ENCODE measurements around the gene DOK1.
A peak's percentile ranks its signal among the peaks of the same experiment; 100 is the strongest.

DOK1 gene

DNA sequence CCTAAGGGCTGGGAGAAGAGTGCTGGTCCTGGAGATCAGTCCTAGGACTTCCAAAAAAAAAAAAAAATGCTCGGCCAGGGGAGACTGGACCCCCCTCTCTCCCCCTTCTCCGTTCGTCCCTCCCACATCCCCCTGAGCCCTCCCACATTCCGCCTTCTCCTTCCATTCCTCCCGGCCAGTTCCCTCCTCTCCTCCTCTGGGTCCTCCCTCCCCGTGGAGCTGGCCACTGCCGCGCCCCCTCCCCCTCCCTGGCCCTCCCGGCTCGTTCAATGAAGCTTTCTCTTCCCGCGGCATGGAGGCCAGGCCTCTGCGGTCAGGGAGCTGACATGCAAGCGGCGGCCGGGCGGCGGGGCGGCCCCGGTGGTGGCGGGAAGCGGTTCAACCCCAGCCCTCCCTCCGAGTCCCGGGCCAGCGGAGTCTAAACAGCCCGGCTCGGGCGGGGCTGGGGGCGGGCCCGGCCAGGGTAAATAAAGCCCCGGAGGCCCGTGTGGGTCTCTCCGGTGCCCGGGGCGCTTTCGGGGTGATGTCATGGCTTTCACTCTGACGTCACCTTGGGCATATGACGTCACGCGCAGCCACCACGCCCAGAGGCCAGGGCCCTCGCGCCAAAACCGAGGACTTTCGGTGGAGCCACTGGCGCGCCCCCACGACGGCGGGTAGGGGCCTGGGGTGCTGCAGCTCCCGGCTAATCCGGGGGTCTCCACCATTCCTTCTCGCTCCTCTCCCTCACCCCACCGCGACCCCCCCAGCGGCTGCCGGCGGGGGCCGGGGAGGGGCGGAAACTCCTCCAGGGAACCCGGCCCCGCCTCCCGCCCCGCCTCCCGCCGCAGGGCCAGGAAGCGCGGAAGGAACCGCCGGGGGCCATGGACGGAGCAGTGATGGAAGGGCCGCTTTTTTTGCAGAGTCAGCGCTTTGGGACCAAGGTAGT lies at the start of gene DOK1, which contains the start of gene LOXL3:
DOK1 (plus strand) TSS at position 829 of the 928 bp plus-strand sequence; CDS start at position 864, 35 bp downstream.
LOXL3 (minus strand) TSS at position 51 of the 928 bp plus-strand sequence. CDS start 1,308 bp downstream, outside the sequence.
- no peak for DNase-seq

DNA sequence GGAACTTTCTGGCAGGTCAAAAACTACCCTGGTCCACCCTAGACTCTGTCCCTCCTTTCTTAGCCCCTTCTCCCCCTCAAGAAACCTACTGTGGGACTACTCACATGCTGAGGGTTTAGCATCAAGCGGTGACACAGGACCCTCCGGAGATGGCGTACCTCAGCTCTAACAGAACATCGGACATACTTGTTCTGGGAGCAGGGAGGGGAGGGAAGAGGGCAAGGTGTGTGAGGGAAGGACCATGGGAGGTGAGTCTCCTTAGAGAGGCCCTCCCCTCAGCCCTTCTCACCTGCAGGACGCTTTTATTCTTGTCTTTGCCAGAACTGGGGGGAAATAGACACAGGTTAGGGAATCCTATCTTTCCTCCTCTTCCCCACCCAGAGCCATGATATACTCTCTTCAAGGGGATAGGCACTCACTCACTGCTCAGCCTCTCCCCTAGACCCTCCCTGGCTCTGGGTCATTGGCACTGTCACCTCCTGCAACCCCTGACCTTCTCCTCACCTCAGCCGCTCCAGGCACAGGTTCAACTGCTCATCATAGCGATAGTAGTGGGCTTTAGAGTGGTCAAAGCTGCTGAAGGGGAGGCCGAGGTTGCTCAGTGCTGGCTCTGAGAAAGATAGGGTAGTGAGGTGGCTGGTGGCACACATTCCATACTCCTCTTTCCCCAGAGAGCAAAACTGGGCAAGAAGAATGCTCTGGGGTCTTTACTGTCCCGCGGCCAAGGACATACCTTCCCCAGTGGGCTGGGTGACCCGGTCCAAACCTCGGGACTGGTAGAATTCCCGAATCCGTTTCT lies 48.9 kb upstream of the DOK1 start:
- no peak for DNase-seq

DNA sequence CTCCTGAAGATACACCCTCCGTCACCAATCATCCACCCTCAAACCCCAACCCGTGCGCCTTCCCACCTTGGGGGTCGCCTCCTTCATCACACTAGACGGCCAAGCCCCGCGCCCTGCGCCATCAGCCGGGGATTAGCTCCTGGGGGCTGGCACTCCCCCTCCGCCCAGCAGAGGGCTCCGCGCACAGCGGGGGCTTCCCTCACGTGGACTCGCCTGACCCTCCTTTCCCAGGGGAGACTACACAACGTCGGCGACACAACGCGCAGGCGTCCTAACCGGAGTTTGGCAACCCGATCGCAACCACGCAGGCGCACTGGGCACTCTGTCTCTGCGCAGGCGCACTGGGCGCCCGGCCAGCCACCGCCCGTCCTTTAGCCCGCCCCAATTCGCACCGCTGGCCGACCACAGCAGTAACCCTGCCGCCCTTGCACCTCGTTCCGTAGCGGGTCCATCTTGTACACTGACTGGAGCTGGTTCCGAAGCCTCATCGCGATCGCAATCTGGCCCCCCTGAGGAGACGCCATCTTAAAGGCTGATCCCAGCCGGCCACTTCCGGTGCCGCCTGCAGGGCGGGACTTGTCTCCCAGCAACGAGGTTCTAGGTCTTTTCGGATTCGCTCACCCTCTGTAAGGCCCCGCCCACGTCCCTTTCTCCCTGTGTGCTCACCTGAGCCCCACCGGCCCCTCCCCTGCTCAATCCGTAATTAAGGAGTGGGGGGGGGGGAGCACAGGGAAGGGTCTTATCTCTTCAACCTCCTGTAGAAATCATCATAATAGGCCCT lies 47.2 kb upstream of the DOK1 start, which contains the start of gene PCGF1:
PCGF1 (minus strand) TSS at position 551 of the 781 bp plus-strand sequence; CDS start at position 524, 27 bp downstream.
- DNase-seq: peak; percentile 93

DNA sequence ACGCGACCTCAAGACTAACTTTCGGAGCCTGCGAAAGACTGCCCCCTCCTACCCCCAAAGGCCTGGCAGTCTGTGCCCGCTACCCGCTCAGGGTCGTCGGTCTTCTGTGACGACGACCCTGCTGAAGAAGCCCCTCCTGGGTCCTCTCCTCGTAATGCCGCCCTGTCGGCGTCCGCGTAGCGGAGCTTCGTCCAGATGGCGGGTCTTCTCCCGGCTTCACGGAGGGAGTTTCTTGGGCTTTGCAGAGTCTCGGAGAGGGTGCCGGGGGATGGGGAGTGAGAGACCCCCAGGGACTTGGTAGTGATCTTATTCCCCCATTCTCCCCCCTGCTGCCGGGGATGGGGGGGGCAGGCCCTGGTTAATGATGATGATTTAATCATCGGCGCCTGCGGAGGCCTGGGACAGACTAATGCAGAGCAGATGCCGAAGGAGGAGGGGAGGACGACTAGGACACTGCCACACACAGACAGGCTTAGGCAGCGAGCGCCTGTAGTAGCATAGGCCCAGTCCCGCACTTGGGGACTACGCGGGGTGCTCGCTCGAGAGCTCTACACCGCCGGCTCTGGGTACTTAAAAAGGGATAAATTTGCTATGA lies 46.5 kb upstream of the DOK1 start:
- no peak for DNase-seq

DNA sequence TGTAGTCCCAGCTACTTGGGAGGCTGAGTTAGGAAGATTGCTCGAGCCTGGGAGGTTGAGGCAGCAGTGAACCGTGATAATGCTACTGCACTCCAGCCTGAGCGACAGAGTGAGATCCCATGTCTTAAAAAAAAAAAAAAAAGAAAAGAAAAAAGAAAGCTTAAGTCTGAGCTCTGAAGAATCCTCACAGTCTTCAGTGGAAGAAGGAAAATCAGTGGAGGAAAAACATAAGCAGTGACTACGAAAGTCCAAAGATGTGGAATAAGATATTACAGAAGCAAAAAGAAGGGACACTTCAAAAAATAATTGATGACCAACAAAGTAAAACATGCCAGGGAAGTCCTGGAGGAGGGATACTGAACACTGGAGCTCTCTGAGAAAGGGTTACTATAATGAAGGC lies 44.2 kb upstream of the DOK1 start:
- no peak for DNase-seq

DNA sequence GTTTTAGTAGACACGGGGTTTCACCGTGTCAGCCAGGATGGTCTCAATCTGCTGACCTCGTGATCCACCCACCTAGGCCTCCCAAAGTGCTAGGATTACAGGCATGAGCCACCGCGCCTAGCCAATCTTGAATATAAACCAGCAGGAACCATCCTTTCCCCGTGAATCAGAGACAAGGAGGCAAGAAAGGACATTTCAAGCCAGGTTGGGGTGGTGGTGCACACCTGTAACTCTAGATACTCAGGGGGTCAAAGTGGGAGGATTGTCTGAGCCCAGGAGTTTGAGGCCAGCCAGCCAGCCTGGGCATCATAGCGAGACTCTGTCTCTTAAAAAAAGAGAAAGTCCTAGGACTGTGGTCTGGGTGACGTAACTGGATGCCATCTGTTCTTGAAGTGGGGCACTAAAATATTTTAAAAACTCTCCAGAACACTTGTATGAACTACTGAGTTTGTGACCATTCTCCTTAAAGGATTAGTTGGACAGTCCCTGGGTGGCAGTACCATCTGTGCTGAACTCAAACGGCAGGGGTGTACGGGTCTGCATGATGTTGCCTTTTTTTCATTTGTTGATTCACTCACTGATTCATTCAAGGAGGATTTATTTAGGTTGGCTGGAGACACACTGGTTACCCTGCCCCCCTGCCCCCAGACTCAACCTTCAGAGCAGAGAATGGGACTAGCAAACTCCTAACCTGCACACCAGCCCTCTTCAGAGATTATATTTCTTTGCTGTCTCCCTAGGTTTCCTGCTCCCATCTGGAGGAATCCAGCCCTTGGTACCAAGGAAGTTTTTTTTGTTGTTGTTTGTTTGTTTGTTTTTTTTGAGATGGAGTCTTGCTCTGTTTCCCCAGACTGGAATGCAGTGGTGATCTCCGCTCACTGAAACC lies 43.2 kb upstream of the DOK1 start:
- DNase-seq: no peak

DNA sequence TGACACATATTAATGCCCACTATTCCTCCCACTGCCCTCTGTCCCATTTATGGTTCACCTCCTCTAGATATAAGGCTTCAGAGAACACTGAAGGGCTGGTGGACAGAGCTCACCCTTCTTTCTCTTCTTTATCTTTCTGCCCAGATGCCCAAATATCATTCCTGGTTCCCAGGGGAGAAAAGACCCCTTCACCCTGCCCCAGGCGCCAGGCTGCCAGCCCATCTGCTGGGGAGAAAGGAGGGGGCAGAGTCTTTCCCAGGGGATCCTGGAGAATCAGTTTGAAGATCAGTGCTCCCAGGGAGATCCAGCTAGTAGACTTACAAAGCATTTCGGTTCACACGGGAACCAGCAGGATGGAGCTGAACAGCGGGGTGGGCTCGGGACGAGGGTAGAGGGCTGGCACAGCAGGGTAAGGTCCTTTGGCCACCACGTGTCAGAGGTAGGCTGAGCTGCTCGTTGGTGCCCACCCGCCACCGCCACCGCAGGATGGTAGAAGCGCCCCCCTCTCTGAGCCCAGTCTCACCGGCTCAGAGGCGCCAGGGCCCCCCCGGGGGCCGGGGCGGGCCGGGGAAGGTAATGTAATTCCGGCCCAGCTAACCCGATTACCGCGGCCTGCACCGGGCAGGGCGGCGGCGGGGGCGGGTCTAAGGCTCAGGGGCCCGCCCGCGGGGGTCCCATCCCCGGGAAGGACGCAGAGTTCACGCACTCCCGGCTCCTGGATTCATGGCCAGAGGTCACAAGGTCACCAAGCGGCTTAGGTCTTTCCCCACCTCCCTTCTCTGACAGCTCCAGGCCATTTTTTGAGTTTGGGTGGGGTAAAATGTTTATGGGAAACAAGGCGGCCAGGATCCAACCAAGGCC lies 41.5 kb upstream of the DOK1 start:
- DNase-seq: no peak

DNA sequence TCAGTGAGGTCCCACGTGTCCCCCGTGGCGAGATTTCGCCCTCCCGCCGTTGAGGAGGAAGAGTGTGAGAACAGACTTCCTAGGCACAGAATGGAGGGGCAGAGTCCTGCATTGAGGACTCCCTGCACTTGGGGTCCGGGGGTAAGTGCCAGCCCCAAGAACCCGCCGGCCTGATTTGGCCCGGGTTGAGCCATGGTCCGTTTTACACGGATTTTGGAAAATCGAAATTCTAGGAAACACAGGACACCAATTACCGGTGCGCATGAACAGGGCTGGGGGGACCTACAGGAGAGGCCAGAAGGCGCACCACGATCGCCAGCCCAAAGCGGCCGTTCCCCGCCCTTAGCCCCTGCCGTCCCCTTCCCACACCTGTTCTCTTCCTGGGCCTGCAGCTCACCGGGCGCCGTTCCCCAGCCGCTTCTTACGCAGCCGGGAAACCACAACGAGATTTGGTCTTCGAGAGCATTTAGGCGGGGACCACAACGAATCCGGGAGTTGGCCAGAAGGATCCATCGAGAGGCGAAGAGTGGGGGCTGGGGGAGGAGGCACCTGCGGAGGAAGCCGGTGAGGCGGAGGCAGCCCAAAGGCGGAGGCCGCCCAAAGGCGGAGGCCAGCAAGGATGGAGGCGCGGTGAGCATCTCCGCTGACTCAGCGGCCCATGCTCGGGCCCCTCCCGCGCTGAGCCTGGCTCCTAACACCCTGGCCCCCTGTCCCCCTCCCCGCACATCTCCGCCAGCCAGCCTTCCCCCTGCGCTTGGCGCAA lies 40.7 kb upstream of the DOK1 start:
- DNase-seq: no peak

DNA sequence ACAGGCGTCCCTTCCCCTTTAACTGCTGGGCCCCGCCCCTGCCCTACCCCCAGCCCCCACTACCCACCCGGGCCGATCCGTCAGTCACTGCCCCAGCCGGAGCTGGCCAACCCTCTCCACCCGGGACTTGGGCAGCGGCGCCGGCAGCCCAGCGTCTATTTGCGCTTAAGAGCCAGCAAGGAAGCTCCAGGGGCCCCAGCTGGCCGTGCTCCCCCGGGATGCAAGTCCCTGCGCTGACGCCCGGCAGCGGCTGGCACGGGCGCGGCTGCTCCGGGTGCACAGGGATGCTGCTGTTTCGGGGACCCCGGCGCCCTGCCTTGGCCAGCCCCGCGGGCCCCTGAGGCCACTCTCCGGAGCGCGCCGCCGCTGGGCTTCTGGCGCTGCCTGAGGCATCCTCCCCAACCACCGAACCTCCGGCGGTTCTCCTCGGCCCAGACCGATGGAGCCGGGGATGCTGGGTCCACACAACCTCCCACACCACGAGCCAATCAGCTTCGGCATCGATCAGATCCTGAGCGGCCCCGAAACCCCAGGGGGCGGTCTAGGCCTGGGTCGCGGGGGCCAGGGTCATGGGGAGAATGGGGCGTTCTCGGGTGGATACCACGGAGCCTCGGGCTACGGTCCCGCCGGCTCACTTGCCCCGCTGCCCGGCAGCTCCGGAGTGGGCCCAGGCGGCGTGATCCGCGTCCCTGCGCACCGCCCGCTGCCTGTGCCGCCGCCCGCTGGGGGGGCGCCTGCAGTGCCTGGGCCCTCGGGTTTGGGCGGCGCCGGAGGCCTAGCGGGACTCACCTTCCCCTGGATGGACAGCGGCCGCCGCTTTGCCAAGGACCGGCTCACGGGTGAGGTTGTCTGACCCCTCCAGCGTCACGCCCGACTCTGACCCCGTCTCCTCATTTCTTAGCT lies 39.9 kb upstream of the DOK1 start, which contains the start of gene TLX2:
TLX2 (plus strand) TSS at position 83 of the 903 bp plus-strand sequence; CDS start at position 440, 357 bp downstream.
- no peak for DNase-seq

DNA sequence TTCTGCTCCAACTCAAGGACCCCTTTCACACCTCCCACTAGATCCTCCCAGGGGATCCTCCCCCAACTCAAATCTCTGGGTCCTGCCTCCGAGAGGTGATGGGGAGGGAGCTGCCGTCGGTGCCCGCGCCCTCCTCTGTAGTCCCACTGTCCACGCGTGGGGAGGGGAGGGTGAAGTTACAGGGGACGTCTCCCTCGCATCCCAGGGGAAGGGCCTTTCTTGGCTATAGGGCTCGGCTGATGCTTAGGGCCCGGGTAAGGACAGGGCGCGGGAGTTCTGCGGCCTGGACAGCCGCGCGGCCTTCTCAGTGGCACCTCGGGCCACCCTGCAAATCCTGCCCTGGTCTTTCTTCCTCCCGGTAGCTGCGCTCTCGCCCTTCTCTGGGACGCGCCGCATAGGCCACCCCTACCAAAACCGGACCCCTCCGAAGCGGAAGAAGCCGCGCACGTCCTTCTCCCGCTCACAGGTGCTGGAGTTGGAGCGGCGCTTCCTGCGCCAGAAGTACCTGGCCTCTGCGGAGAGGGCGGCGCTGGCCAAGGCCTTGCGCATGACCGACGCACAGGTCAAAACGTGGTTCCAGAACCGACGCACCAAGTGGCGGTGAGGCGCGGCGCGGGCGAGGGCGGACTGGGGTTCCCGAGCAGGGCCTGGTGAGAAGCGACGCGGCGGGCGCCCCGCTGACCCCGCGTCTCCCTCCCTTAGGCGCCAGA lies 39.1 kb upstream of the DOK1 start:
- DNase-seq: no peak

DNA sequence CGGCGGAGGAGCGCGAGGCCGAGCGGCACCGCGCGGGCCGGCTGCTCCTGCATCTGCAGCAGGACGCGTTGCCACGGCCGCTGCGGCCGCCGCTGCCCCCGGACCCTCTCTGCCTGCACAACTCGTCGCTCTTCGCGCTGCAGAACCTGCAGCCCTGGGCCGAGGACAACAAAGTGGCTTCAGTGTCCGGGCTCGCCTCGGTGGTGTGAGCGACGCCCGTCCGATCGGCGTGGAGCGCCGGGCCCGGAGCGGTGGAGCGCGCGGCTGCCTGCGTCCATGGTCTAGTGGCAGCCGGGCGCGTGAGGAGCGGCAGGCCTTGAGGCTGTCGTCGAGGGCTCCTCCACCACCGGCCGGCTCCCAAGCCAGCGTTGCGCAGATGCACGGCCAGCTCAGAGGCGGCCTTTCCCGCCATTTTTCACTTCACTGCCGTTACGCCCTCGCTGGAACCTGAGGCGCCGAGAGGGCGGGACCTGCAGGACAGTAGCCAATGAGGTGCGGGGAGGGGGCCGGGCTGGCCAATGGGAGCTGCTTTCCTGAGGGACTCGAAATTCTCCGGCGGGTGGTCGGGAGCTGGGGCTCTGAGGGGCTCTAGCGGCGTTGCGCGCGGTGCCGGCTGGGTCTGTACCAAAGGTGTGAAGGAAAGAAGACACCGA lies 38.4 kb upstream of the DOK1 start:
- DNase-seq: no peak

DNA sequence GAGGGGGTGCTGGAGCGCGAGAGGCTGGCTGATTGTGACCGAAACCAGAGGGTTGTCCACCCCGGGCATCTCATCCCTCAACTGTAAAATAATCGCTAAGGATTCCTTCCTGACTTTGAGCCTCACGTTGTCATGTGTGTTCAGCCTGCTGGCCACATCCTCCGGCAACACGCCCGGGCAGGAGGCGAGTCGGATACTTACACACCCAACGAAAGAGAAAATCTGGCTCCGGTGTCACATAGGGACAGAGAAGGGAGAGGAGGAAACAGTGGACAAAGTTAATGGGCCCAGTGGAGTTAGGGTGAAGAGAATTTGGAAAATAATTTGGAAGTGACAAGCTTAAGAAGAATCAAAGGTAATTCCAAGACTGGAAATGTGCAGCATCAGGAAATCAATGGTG lies 37.9 kb upstream of the DOK1 start:
- no peak for DNase-seq

DNA sequence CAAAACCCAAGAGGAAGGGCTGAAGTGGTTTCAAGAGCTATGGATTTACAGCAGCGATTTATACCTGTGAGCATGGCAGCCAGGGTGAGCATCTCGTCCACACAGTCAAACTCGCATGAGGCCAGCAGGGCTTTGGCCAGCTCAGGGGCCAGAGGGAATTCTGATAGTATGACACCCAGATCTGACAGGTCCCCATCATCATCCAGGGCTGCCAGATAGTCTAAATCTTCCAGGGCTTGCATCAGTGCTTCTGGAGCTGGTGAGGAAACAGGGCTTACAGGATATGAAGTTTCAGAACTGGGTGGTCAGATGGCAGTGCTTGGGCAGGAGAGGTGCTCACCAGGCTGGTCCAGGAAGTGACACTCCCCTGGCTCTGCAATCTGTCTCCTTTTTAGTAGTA lies 32.0 kb upstream of the DOK1 start:
- DNase-seq: no peak

DNA sequence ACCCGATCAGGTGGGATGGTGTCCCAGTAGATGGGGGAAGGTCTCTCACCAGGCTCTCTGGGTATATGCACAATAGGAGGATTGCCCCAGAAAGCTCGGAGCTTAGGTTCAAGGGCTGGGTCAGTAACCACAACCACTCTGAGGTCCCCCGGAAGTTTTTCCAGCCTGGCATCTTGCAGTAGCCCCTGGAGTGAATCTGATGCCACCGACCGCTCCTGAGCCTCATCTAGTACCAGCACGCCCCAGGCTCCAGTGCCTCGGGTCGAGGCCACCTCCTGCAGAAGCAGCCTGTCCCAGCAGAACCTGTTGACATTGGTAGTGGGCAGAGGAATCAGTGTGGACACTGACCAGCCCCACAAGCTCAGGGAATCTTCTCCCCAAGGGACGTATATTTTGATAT lies 30.5 kb upstream of the DOK1 start:
- DNase-seq: no peak

DNA sequence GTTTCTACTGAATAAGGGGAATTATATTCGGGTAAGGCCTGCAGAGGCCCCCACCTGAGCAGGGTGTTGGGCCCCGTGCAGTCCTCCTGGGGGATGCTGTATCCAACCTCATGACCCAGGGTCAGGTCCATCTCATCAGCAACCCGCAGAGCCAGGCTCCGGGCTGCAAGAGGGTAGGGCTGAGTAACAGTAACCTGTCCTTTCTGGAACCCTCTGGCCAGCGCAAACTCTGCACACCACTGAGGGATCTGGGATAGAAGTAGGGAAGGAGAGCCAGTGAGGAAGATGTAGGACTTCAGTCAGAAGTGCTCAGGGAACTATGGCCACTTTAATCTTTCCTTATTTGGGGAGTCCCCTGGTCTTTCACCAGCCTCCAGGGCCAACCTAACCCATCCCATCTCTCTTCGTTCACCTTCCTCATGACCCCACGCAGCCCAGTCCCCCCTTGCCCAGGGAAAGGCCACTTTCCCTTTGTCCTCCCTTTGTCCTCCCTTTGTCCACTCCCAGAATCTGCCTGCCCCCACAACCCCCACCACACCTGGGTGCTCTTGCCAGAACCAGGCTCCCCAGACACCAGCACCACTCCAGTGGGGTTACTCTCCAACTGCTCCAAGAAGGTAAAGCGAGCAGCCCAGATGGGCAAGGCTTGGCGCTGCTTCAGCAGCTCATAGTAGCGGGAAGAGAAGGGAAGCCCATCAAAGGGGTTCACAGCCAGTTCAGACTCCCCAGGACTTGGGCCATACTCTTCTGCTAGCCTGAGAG lies 29.4 kb upstream of the DOK1 start:
- DNase-seq: no peak

All from NCI-H2081 treated with DMSO at 0.1 percent for 48 hours (cell line).